ENCODE measurements around the gene AASDH.
A peak's percentile ranks its signal among the peaks of the same experiment; 100 is the strongest.
"Not testable (repeated sequence)": the region's sequence is repeated elsewhere in the genome, so short reads cannot be mapped to it uniquely, and the experiment has no call there.

AASDH gene

GRCh38 chr4:56408978-56409377 is 21.7 kb upstream of the AASDH start:
- no peak overlapping the region for H3K4me3 ChIP-seq (ENCODE audit: low read length)

GRCh38 chr4:56406151-56406550 is 18.9 kb upstream of the AASDH start:
- DNase-seq (ENCODE audit: low read depth, low spot score): no peak
- H3K4me3 ChIP-seq (ENCODE audit: low read length): no peak overlapping the region

More at GRCh38 chr4:56408978-56409377, 21.7 kb upstream of the AASDH start:
- no peak for DNase-seq (ENCODE audit: low read depth, low spot score)

GRCh38 chr4:56405016-56405415 is 17.7 kb upstream of the AASDH start:
- H3K4me3 ChIP-seq (ENCODE audit: low read length): no peak overlapping the region
- no peak for DNase-seq (ENCODE audit: low read depth, low spot score)

- no peak for DNase-seq (ENCODE audit: low read depth, low spot score)
- no peak overlapping the region for H3K4me3 ChIP-seq (ENCODE audit: low read length)
Measured at GRCh38 chr4:56400560-56400959, 13.3 kb upstream of the AASDH start.

GRCh38 chr4:56391270-56391669 is 4.0 kb upstream of the AASDH start:
- no peak overlapping the region for H3K4me3 ChIP-seq (ENCODE audit: low read length)
- DNase-seq (ENCODE audit: low read depth, low spot score): no peak

GRCh38 chr4:56389558-56389957 is 2.3 kb upstream of the AASDH start:
- H3K4me3 ChIP-seq (ENCODE audit: low read length): no peak overlapping the region
- no peak for DNase-seq (ENCODE audit: low read depth, low spot score)

- no peak for DNase-seq (ENCODE audit: low read depth, low spot score)
- H3K4me3 ChIP-seq (ENCODE audit: low read length): peak overlapping the region; percentile 85
Measured at GRCh38 chr4:56388306-56388705, 1.0 kb upstream of the AASDH start.

GRCh38 chr4:56386091-56386490 is 1.2 kb downstream of the AASDH start:
- DNase-seq (ENCODE audit: low read depth, low spot score): no peak
- peak overlapping the region; percentile 29 for H3K4me3 ChIP-seq (ENCODE audit: low read length)

GRCh38 chr4:56375458-56375857 is 11.8 kb downstream of the AASDH start:
- DNase-seq (ENCODE audit: low read depth, low spot score): no peak
- H3K4me3 ChIP-seq (ENCODE audit: low read length): no peak overlapping the region

GRCh38 chr4:56374956-56375355 is 12.3 kb downstream of the AASDH start:
- DNase-seq (ENCODE audit: low read depth, low spot score): no peak
- no peak overlapping the region for H3K4me3 ChIP-seq (ENCODE audit: low read length)

- no peak overlapping the region for H3K4me3 ChIP-seq (ENCODE audit: low read length)
- DNase-seq (ENCODE audit: low read depth, low spot score): no peak
Measured at GRCh38 chr4:56372774-56373173, 14.5 kb downstream of the AASDH start.

- no peak overlapping the region for H3K4me3 ChIP-seq (ENCODE audit: low read length)
- DNase-seq (ENCODE audit: low read depth, low spot score): no peak
Measured at GRCh38 chr4:56371426-56372220, 15.7 kb downstream of the AASDH start.

GRCh38 chr4:56370377-56370776 is 16.9 kb downstream of the AASDH start:
- DNase-seq (ENCODE audit: low read depth, low spot score): no peak
- H3K4me3 ChIP-seq (ENCODE audit: low read length): no peak overlapping the region

- DNase-seq (ENCODE audit: low read depth, low spot score); H3K4me3 ChIP-seq (ENCODE audit: low read length): not testable (repeated sequence)
Measured at GRCh38 chr4:56362981-56363380, 24.3 kb downstream of the AASDH start.

- no peak overlapping the region for H3K4me3 ChIP-seq (ENCODE audit: low read length)
- no peak for DNase-seq (ENCODE audit: low read depth, low spot score)
Measured at GRCh38 chr4:56360071-56360470, 27.2 kb downstream of the AASDH start.

- no peak for DNase-seq (ENCODE audit: low read depth, low spot score)
- no peak overlapping the region for H3K4me3 ChIP-seq (ENCODE audit: low read length)
Measured at GRCh38 chr4:56356650-56357049, 30.6 kb downstream of the AASDH start.

GRCh38 chr4:56348576-56348975 is 38.7 kb downstream of the AASDH start:
- no peak for DNase-seq (ENCODE audit: low read depth, low spot score)
- no peak overlapping the region for H3K4me3 ChIP-seq (ENCODE audit: low read length)

GRCh38 chr4:56345458-56345857 is 41.8 kb downstream of the AASDH start:
- no peak overlapping the region for H3K4me3 ChIP-seq (ENCODE audit: low read length)
- DNase-seq (ENCODE audit: low read depth, low spot score): no peak

GRCh38 chr4:56342746-56343145 is 44.5 kb downstream of the AASDH start:
- DNase-seq (ENCODE audit: low read depth, low spot score): no peak
- no peak overlapping the region for H3K4me3 ChIP-seq (ENCODE audit: low read length)

- H3K4me3 ChIP-seq (ENCODE audit: low read length): no peak overlapping the region
- DNase-seq (ENCODE audit: low read depth, low spot score): no peak
Measured at GRCh38 chr4:56330691-56331090, 56.6 kb downstream of the AASDH start.

GRCh38 chr4:56326363-56326762 is 60.9 kb downstream of the AASDH start:
- DNase-seq (ENCODE audit: low read depth, low spot score): no peak
- no peak overlapping the region for H3K4me3 ChIP-seq (ENCODE audit: low read length)

All from Jurkat, Clone E6-1 (cell line).